ENCODE measurements around the gene HCN3.
A peak's percentile ranks its signal among the peaks of the same experiment; 100 is the strongest.

Gene HCN3

DNA sequence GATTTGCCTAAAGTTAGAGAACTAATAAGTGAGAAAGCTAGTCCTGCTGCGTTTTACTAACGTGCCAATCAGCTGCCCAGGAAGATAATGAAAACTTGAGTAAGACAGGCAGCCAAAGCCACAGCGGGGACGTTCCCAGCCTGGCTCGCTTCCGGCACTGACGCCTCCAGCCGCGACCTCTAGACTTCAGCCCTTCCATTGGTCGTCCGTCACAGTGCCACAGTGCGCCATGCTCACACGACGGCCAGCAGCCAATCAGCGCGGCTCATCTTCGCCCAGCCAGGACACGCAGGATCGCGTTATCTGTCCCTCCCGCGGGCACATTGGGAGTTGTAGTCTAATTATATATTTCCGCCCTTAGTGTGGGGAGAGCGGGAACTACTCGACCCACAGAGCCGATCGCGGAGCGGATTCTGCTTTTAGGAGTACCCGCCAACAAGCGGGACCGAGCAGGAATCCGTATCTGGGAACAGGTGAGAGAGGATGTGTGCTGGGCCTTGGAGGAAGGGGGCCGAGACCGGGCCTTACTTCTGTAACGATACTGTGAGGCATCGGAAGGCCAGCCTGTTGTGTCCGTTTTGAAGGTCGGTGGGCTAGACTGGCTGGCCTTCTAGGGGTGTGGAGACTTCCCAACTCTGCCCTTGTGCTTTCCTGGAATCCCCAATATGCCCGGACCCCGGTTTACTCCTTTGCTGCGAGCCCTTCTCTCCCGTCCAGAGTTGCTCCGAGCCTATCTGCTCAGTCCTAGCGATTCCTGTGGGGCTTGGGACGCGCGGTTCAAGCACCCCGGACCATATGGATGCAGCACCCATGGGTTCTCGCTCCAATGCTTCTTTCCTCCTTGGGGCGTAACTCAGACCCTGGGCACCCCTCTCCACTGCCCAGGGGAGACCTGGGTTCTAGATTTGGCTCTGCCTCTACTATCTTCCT lies 31.5 kb downstream of the HCN3 start, which contains the start of gene FDPS (continued):
- TF ChIP-seq ZNF449 (tag by site-specific recombination; IDR thresholded peaks at IDR 0.05) (0 out of 2 replicates have a peak, but pooled peaks have one; percentile 12), ZBTB7A (tag by site-specific recombination; IDR thresholded peaks at IDR 0.05; ENCODE audit: low read depth) (peak; percentile 42; the same call in 1 of the 2 replicates), PBX3 (CRISPR knock-in tag; IDR thresholded peaks at IDR 0.05) (peak; percentile 20; the same call in 1 of the 2 replicates), IKZF3 (tag by site-specific recombination; IDR thresholded peaks at IDR 0.05) (0 out of 2 replicates have a peak, but pooled peaks have one; percentile 44), ZNF639 (tag by site-specific recombination; IDR thresholded peaks at IDR 0.05) (no peak), ZNF426 (tag by site-specific recombination; IDR thresholded peaks at IDR 0.05) (no peak), GFI1B (tag by site-specific recombination; IDR thresholded peaks at IDR 0.05) (no peak), ZNF473 (tag by site-specific recombination; IDR thresholded peaks at IDR 0.05) (no peak), ZFP37 (tag by site-specific recombination; IDR thresholded peaks at IDR 0.05) (peak; percentile 64; the same call in 1 of the 2 replicates), ZNF214 (tag by site-specific recombination; IDR thresholded peaks at IDR 0.05; ENCODE audit: borderline replicate concordance) (no peak), YY2 (tag by site-specific recombination; IDR thresholded peaks at IDR 0.05) (peak; percentile 74; the same call in 1 of the 2 replicates), ZNF571 (tag by site-specific recombination; IDR thresholded peaks at IDR 0.05) (no peak), ZNF2 (tag by site-specific recombination; IDR thresholded peaks at IDR 0.05) (no peak), ZNF366 (tag by site-specific recombination; conservative IDR thresholded peaks at IDR 0.05) (peak; percentile 26; the same call in 1 of the 2 replicates), ZNF658 (tag by site-specific recombination; IDR thresholded peaks at IDR 0.05) (no peak), ZNF341 (tag by site-specific recombination; IDR thresholded peaks at IDR 0.05; ENCODE audit: low read depth) (peak; percentile 79), ZNF701 (tag by site-specific recombination; IDR thresholded peaks at IDR 0.05) (no peak), ZNF670 (tag by site-specific recombination; IDR thresholded peaks at IDR 0.05; ENCODE audit: low read depth) (no peak), WT1 (tag by site-specific recombination; IDR thresholded peaks at IDR 0.05) (0 out of 2 replicates have a peak, but pooled peaks have one; percentile 11), ZFP3 (tag by site-specific recombination; IDR thresholded peaks at IDR 0.05; ENCODE audit: low read depth) (no peak), ZBTB8A (tag by site-specific recombination; IDR thresholded peaks at IDR 0.05) (0 out of 2 replicates have a peak, but pooled peaks have one; percentile 17), ZNF664 (tag by site-specific recombination; IDR thresholded peaks at IDR 0.05) (no peak), SP3 (tag by site-specific recombination; IDR thresholded peaks at IDR 0.05) (peak; percentile 82)
- TF ChIP-seq, protein P1, sequence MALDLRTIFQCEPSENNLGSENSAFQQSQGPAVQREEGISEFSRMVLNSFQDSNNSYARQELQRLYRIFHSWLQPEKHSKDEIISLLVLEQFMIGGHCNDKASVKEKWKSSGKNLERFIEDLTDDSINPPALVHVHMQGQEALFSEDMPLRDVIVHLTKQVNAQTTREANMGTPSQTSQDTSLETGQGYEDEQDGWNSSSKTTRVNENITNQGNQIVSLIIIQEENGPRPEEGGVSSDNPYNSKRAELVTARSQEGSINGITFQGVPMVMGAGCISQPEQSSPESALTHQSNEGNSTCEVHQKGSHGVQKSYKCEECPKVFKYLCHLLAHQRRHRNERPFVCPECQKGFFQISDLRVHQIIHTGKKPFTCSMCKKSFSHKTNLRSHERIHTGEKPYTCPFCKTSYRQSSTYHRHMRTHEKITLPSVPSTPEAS (tag by site-specific recombination; IDR thresholded peaks at IDR 0.05), result no peak
- TF ChIP-seq, protein P2, sequence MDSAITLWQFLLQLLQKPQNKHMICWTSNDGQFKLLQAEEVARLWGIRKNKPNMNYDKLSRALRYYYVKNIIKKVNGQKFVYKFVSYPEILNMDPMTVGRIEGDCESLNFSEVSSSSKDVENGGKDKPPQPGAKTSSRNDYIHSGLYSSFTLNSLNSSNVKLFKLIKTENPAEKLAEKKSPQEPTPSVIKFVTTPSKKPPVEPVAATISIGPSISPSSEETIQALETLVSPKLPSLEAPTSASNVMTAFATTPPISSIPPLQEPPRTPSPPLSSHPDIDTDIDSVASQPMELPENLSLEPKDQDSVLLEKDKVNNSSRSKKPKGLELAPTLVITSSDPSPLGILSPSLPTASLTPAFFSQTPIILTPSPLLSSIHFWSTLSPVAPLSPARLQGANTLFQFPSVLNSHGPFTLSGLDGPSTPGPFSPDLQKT (IDR thresholded peaks at IDR 0.05; ENCODE audit: borderline replicate concordance, low read depth, low read length), result peak; percentile 92
- TF ChIP-seq, protein P3, sequence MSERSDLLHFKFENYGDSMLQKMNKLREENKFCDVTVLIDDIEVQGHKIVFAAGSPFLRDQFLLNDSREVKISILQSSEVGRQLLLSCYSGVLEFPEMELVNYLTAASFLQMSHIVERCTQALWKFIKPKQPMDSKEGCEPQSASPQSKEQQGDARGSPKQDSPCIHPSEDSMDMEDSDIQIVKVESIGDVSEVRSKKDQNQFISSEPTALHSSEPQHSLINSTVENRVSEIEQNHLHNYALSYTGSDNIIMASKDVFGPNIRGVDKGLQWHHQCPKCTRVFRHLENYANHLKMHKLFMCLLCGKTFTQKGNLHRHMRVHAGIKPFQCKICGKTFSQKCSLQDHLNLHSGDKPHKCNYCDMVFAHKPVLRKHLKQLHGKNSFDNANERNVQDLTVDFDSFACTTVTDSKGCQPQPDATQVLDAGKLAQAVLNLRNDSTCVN (tag by site-specific recombination; optimal IDR thresholded peaks at IDR 0.05), result peak; percentile 92
- TF ChIP-seq, protein P4, sequence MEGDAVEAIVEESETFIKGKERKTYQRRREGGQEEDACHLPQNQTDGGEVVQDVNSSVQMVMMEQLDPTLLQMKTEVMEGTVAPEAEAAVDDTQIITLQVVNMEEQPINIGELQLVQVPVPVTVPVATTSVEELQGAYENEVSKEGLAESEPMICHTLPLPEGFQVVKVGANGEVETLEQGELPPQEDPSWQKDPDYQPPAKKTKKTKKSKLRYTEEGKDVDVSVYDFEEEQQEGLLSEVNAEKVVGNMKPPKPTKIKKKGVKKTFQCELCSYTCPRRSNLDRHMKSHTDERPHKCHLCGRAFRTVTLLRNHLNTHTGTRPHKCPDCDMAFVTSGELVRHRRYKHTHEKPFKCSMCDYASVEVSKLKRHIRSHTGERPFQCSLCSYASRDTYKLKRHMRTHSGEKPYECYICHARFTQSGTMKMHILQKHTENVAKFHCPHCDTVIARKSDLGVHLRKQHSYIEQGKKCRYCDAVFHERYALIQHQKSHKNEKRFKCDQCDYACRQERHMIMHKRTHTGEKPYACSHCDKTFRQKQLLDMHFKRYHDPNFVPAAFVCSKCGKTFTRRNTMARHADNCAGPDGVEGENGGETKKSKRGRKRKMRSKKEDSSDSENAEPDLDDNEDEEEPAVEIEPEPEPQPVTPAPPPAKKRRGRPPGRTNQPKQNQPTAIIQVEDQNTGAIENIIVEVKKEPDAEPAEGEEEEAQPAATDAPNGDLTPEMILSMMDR (tag by site-specific recombination; IDR thresholded peaks at IDR 0.05), result no peak
- TF ChIP-seq, protein P5, sequence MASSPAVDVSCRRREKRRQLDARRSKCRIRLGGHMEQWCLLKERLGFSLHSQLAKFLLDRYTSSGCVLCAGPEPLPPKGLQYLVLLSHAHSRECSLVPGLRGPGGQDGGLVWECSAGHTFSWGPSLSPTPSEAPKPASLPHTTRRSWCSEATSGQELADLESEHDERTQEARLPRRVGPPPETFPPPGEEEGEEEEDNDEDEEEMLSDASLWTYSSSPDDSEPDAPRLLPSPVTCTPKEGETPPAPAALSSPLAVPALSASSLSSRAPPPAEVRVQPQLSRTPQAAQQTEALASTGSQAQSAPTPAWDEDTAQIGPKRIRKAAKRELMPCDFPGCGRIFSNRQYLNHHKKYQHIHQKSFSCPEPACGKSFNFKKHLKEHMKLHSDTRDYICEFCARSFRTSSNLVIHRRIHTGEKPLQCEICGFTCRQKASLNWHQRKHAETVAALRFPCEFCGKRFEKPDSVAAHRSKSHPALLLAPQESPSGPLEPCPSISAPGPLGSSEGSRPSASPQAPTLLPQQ (tag by site-specific recombination; IDR thresholded peaks at IDR 0.05), result no peak

Measured in HEK293 (cell line).